GM12864 (cell line): Measurements from ENCODE around the gene MSGN1.

Experiments used
- DNase-seq: peaks from one replicate; pipeline ENCODE4 v3.0.0-alpha.2; 2011; ENCODE audit warnings: low read depth
- H3K4me3 ChIP-seq: 2 replicates; pipeline ENCODE4 v1.5.1; 2011; ENCODE audit warnings: mild to moderate bottlenecking, low read depth, low read length, control low read depth
- CTCF ChIP-seq: IDR thresholded peaks from 2 replicates; pipeline ENCODE4 v1.5.1; 2011; ENCODE audit warnings: low read depth, mild to moderate bottlenecking, moderate library complexity, low read length, control low read depth, inconsistent platforms; ENCODE audit errors: missing control alignments

The MSGN1 gene

DNA sequence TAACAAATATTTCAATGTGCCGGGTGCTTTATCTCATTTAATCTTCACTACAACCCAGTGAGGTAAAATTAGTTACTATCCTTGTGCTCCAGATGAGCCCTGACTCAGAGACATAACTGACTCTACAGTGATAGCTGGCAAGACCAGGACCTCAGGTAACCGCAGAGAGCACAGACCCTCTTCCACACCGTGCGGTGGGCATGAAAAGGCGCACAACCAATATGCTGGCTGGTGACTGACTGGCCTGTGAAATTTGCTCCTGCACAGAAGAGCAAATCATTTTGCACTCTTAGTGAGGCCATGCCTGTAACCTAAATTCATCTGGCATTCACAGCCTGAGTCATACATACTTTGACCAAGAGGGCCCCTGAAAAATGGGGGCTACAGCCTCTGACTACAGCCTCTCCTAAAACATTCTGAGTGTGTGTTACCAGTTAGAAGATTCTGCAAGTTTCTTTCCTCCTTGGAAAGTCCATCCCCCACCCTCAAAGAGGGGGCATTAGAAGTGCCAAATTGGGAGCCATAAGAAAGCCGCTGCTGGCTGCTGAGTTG lies 22.4 kb upstream of the MSGN1 start:
- TF ChIP-seq CTCF: no peak
- no peak overlapping the region for H3K4me3 ChIP-seq

GRCh38 chr2:17795309-17795708 lies 21.0 kb upstream of the MSGN1 start:
- no peak for TF ChIP-seq CTCF
- H3K4me3 ChIP-seq: no peak overlapping the region
- DNase-seq: no peak

More for the DNA sequence above, 22.4 kb upstream of the MSGN1 start:
- DNase-seq: no peak

- H3K4me3 ChIP-seq: no peak overlapping the region
- no peak for TF ChIP-seq CTCF
- no peak for DNase-seq
Observed at GRCh38 chr2:17798338-17798737, 17.9 kb upstream of the MSGN1 start.

DNA sequence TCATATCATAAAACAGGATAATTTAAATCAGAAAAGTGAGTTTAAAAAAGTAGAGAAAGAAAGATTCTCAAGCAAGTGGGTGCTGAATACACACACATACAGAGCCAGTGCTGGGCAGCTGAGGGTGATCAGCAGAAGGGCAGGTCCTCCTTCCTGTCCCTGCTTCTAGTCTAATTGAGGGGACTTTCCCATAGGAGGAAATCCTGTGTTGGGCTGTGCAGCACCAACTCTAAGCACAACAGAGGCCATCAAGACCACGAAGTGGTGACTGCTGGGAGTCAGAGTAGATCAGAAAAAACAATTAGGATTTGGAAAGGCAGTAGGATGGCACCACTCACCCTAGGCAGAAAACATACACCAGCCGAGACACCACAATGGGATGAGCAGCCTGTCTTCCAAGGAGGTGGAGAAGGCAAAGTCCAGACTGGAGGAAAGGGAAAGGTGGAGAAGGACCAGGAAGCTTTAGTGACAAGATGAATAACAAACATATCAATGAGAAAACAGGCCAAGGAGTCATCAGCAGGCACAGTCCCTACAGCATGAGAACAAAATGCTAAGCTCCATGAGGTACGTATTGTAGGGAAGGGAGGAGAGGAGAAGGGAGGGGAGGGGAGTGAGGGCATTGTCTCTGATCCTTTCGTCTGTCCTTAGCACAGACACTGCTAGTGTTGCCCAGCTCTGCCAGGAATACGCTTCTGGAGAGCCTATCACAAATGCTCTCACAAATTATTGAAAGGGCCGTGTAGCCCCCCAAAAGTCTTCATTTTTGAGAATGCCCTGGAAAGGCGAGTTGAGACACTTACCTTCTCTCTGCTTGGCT lies 16.7 kb upstream of the MSGN1 start:
- TF ChIP-seq CTCF: no peak
- DNase-seq: no peak
- H3K4me3 ChIP-seq: no peak overlapping the region

DNA sequence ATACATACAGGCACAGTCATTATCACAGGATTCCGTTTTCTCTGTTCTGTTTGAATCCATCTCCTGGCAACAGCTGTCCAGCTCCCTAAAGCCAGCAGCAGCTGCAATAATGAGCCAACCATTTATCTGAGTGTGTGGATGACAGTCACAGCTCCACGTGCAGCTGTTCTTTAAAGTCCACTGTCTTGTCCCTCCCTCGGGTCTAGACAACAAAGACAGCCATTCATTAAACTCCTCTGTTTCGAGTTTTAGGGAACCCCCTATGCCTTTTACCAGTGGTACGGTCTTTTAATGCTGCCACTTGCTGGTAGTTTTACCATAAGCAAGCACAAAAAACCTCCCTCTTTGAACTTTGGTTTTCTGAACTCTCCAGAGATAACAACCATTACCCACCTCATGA lies 16.0 kb upstream of the MSGN1 start:
- DNase-seq: no peak
- H3K4me3 ChIP-seq: no peak overlapping the region
- TF ChIP-seq CTCF: no peak

- H3K4me3 ChIP-seq: no peak overlapping the region
- DNase-seq: no peak
- no peak for TF ChIP-seq CTCF
Observed at GRCh38 chr2:17800693-17801458, 15.4 kb upstream of the MSGN1 start.

GRCh38 chr2:17803497-17803896 lies 12.8 kb upstream of the MSGN1 start:
- no peak overlapping the region for H3K4me3 ChIP-seq
- DNase-seq: no peak
- no peak for TF ChIP-seq CTCF
